IPS-18c (cell line): ENCODE data around the gene KHDC1.
"Not testable (repeated sequence)": the region's sequence is repeated elsewhere in the genome, so short reads cannot be mapped to it uniquely, and the experiment has no call there.

Source experiments
- H3K4me3 ChIP-seq: 2 replicates; pipeline ENCODE4 v1.7.0; 2013; ENCODE audit warnings: low read depth, mild to moderate bottlenecking, low read length, moderate library complexity; ENCODE audit not compliant: insufficient read depth
- H3K9me3 ChIP-seq: one replicate; pipeline ENCODE4 v1.6.1; 2013; ENCODE audit warnings: mild to moderate bottlenecking, low read length, moderate library complexity; ENCODE audit not compliant: control insufficient read depth, insufficient read depth

The KHDC1 gene

DNA sequence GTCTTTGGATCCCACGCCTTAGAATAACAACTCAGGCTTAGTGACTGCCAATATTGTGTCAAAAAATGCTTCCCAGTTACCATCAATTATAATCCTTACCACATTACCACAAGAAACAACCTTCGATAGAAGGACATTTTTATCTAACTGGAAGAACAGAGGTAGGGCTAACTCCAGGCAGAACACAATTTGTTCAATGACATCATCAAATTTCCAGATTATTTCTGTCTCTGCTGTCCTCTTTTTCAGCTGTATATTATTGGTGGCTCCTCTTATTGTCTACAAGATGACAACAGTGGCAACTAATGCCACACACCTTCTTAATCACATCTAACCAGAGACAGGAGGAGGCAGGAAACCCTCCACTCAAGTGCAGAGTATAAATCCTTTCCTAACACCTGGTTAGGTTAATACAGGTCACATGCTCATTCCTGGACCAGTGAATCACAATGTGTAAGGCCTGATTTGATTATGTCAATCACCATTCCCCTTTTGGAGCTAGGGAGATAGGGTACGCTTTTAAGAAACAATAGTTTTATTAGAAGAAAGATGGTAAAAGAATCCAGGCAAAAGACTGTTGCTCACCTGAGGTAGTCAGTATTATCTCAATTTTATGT is 55.7 kb downstream of the KHDC1 start:
- no peak overlapping the region for H3K4me3 ChIP-seq

GRCh38 chr6:73204252-73204651 is 58.7 kb downstream of the KHDC1 start:
- Histone ChIP-seq H3K9me3 (peaks cover 4% of the 10 kb centered on the region), H3K4me3 (no peak overlapping the region)

More for the DNA sequence above, 55.7 kb downstream of the KHDC1 start:
- peaks cover 2% of the 10 kb centered on the region for H3K9me3 ChIP-seq

DNA sequence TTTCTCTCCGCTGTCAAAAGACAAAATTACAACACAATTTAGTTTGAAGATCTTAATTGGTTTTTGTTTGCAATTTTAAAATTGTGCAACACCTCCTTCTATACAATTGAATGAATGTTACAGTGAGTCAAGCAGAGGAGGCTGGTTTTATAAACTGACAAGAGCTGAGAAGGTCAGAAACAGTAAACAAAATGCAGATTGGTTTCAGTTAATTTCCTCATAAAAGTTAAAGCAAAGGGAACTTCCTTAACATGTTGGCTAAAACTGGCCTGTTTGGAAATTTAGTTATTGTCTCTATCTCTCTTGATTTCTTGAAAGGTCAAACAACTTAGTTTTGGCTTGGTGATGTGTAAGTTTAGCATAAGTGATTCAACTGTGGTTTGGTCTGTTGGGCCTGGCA is 59.9 kb downstream of the KHDC1 start:
- H3K4me3 ChIP-seq: no peak overlapping the region
- peaks cover 2% of the 10 kb centered on the region for H3K9me3 ChIP-seq

DNA sequence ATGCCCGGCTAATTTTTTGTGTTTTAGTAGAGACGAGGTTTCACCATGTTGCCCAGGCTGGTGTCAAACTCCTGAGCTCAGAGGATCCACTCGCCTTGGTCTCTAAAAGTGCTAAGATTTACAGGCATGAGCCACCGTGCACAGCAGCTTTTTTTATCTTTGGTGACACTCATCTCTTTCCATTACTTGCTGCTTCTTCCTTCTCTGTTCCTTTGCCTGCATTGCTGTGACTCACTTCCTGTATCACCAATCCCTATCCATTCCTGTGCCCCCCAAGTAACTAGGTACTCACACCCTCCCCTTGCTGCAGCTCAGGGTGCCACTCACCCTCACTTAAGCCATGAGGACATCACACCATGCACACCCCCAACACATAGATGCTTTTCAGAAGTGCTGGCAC is 62.3 kb downstream of the KHDC1 start:
- Histone ChIP-seq H3K9me3 (peaks cover 2% of the 10 kb centered on the region), H3K4me3 (no peak overlapping the region)

DNA sequence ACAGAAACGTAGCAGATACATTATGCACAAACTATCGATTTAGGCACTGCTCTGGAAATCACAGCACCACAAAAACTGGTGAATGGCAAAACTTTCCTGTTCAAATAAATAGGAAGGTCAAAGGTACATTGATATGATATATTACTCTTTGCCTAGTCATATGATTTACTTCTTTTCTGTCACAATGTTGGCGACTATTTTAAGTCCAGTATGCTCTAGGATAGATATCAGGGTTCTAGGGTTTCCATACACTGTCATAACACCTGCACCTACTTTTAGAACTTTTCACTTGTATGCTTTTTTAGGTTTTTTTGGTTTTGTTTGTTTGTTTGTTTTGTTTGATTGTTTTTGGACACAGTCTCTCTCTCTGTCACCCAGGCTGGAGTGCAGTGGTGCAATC is 62.7 kb downstream of the KHDC1 start:
- no peak overlapping the region for H3K4me3 ChIP-seq

GRCh38 chr6:73194744-73195143 is 68.3 kb downstream of the KHDC1 start:
- peaks cover 2% of the 10 kb centered on the region for H3K9me3 ChIP-seq
- no peak overlapping the region for H3K4me3 ChIP-seq

More for the DNA sequence above, 62.7 kb downstream of the KHDC1 start:
- peaks cover 2% of the 10 kb centered on the region for H3K9me3 ChIP-seq

- not testable (repeated sequence) for H3K9me3 ChIP-seq, H3K4me3 ChIP-seq
These were observed 69.7 kb downstream of the KHDC1 start for GRCh38 chr6:73193302-73193701.
